Measurements from ENCODE around the gene GJA4. TPM values are rescaled to one million over a fixed set of nuclear protein-coding genes. Genes with fewer than 3 reads are reported as not detected.

GJA4 gene
- total RNA-seq, 1 experiment from 2014 or later: not detected

GRCh38 chr1:34755961-34756360 is 36.8 kb upstream of the GJA4 start:
- no TSS peak for BruUV-seq (replicated peaks)
- ChIA-PET POLR2A (no interaction called here), CTCF (interaction anchor here (0.9 kb wide), 1 partner anchor 13 kb away, joined by 3 read pairs; no protein-coding TSS in a partner anchor)
- no peaks in the 10 kb centered on the region for H3K36me3 ChIP-seq (ENCODE audit: control insufficient read depth, insufficient read depth, low read length)
- H3K4me3 ChIP-seq (ENCODE audit: low read depth, low read length): no peak overlapping the region
- Mint-ChIP-seq H3K27me3 (ENCODE audit: insufficient read depth, unreplicated experiment) (no peaks in the 10 kb centered on the region), H3K4me3 (ENCODE audit: unreplicated experiment) (no peak overlapping the region), H3K36me3 (ENCODE audit: insufficient read depth, unreplicated experiment) (no peaks in the 10 kb centered on the region), H3K27ac (ENCODE audit: unreplicated experiment) (no peak overlapping the region), H3K4me1 (ENCODE audit: low read depth, unreplicated experiment) (no peaks in the 10 kb centered on the region), H3K9me3 (ENCODE audit: unreplicated experiment) (no peaks in the 10 kb centered on the region)
- H3K27me3 ChIP-seq (replicated peaks; ENCODE audit: control insufficient read depth, insufficient read depth, low read length): no peaks in the 10 kb centered on the region
- TF ChIP-seq CTCF (IDR thresholded peaks at IDR 0.05; ENCODE audit: insufficient read depth in 1 of 2, low read depth in 1 of 2, low read length in 1 of 2, severe bottlenecking in 1 of 2, unreplicated experiment in 1 of 2): no peak
- no peaks in the 10 kb centered on the region for H3K4me1 ChIP-seq
- intact Hi-C loops (cut with micrococcal nuclease; ENCODE audit: unreplicated experiment): no loop called here
- H3K9me3 ChIP-seq: no peaks in the 10 kb centered on the region
- DNase-seq: no peak

GRCh38 chr1:34757386-34757785 is 35.4 kb upstream of the GJA4 start:
- no peaks in the 10 kb centered on the region for H3K36me3 Mint-ChIP-seq (ENCODE audit: insufficient read depth, unreplicated experiment)
- CTCF ChIA-PET: no interaction called here
- H3K36me3 ChIP-seq (ENCODE audit: control insufficient read depth, insufficient read depth, low read length): no peaks in the 10 kb centered on the region

GRCh38 chr1:34758751-34759150 is 34.0 kb upstream of the GJA4 start:
- no peaks in the 10 kb centered on the region for H3K27me3 ChIP-seq (replicated peaks; ENCODE audit: control insufficient read depth, insufficient read depth, low read length)
- no peak overlapping the region for H3K27ac Mint-ChIP-seq (ENCODE audit: unreplicated experiment)
- H3K9me3 ChIP-seq: no peaks in the 10 kb centered on the region
- peaks cover 3% of the 10 kb centered on the region; the same call in 1 of the 2 replicates for H3K4me1 ChIP-seq
- no peak overlapping the region for H3K4me3 ChIP-seq (ENCODE audit: low read depth, low read length)
- no peak for DNase-seq
- no peaks in the 10 kb centered on the region for H3K9me3 Mint-ChIP-seq (ENCODE audit: unreplicated experiment)
- peaks cover 9% of the 10 kb centered on the region for H3K4me1 Mint-ChIP-seq (ENCODE audit: low read depth, unreplicated experiment)
- CTCF ChIA-PET: no interaction called here
- H3K36me3 Mint-ChIP-seq (ENCODE audit: insufficient read depth, unreplicated experiment): no peaks in the 10 kb centered on the region
- no TSS peak for BruUV-seq (replicated peaks)
- no peaks in the 10 kb centered on the region for H3K27me3 Mint-ChIP-seq (ENCODE audit: insufficient read depth, unreplicated experiment)
- no peak overlapping the region for H3K4me3 Mint-ChIP-seq (ENCODE audit: unreplicated experiment)
- intact Hi-C loops (cut with micrococcal nuclease; ENCODE audit: unreplicated experiment): no loop called here
- no peaks in the 10 kb centered on the region for H3K36me3 ChIP-seq (ENCODE audit: control insufficient read depth, insufficient read depth, low read length)
- POLR2A ChIA-PET: no interaction called here
- TF ChIP-seq CTCF (IDR thresholded peaks at IDR 0.05; ENCODE audit: insufficient read depth in 1 of 2, low read depth in 1 of 2, low read length in 1 of 2, severe bottlenecking in 1 of 2, unreplicated experiment in 1 of 2): no peak

More at GRCh38 chr1:34757386-34757785, 35.4 kb upstream of the GJA4 start:
- no peak overlapping the region for H3K27ac Mint-ChIP-seq (ENCODE audit: unreplicated experiment)
- DNase-seq: no peak
- H3K27me3 ChIP-seq (replicated peaks; ENCODE audit: control insufficient read depth, insufficient read depth, low read length): no peaks in the 10 kb centered on the region
- H3K4me1 Mint-ChIP-seq (ENCODE audit: low read depth, unreplicated experiment): no peaks in the 10 kb centered on the region
- POLR2A ChIA-PET: no interaction called here
- no peak overlapping the region for H3K4me3 Mint-ChIP-seq (ENCODE audit: unreplicated experiment)
- H3K9me3 Mint-ChIP-seq (ENCODE audit: unreplicated experiment): no peaks in the 10 kb centered on the region
- TF ChIP-seq CTCF (IDR thresholded peaks at IDR 0.05; ENCODE audit: insufficient read depth in 1 of 2, low read depth in 1 of 2, low read length in 1 of 2, severe bottlenecking in 1 of 2, unreplicated experiment in 1 of 2): no peak
- H3K4me1 ChIP-seq: no peaks in the 10 kb centered on the region
- no peaks in the 10 kb centered on the region for H3K27me3 Mint-ChIP-seq (ENCODE audit: insufficient read depth, unreplicated experiment)
- no TSS peak for BruUV-seq (replicated peaks)
- intact Hi-C loops (cut with micrococcal nuclease; ENCODE audit: unreplicated experiment): no loop called here
- H3K9me3 ChIP-seq: no peaks in the 10 kb centered on the region
- H3K4me3 ChIP-seq (ENCODE audit: low read depth, low read length): no peak overlapping the region

All from Caco-2 (cell line).